Epithelial cell of proximal tubule (primary cell): Measurements from ENCODE around the gene TNRC6C. TPM values are rescaled to one million over a fixed set of nuclear protein-coding genes. Genes with fewer than 3 reads are reported as not detected.
A peak's percentile ranks its signal among the peaks of the same experiment; 100 is the strongest.

Experiments
- DNase-seq: peaks from one replicate; pipeline ENCODE4 v3.0.0-alpha.2; 2011; ENCODE audit warnings: low read depth
- H3K4me3 ChIP-seq: 2 replicates; pipeline ENCODE4 v1.5.1; 2011; ENCODE audit warnings: low read depth, mild to moderate bottlenecking, low read length
- CTCF ChIP-seq: conservative IDR thresholded peaks from 2 replicates; pipeline ENCODE4 v1.5.1; 2012; ENCODE audit warnings: low read depth, mild to moderate bottlenecking, low read length
- total RNA-seq: library from RNA; depleted of rRNA; stranded (reverse); fragments of >200 nt; gene quantifications from 2 replicates; pipeline ENCODE4 v1.2.3, GENCODE V29; 2015

Gene TNRC6C
- total RNA-seq, 1 donor from 2014 or later = 5.3 TPM

GRCh38 chr17:77957235-77957856 lies 1.2 kb upstream of the TNRC6C start:
- DNase-seq = no peak
- no peak for TF ChIP-seq CTCF
- peak overlapping the region; percentile 66 for H3K4me3 ChIP-seq

GRCh38 chr17:77958716-77959125 lies 218 bp downstream of the TNRC6C start:
- H3K4me3 ChIP-seq = peak overlapping the region; percentile 66
- TF ChIP-seq CTCF = no peak
- no peak for DNase-seq

DNA sequence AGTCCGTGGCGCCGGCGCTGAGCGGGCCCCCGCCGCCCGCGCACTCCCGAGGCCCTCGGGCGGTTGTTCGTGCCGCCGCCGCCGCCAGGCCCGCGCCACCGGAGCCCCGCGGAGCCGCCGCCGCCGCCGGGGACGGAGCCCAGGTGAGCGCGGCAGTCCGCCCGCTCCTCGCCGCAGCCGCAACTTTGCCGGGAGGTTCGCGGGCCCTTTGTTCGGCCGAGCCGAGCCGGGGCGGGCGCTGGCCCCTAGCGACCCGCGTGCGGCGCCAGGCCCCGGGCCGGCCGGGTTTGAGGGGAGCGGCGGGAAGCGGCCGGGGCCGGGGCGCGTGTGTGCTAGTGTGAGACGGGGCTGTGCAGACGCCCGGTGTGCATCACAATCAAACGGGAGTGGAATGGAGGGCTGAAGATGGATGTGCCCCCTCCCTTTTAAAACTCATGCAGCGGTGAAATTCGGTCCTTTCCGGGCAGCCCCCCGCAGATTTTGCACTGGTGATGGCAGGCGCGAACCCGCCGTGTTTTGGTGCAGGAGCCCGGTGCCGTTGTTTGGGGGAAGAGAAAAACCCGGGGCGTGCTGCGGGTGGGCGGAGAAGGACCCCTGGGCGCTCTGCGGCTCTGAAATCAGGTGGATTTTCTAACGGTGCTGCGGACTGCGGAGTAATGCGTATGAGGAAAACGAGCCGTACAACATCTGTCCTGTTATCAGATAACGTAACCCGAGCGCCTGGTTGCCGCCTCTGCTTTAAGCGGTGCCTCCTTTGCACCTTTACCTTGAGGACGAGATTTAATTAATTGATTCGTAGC lies 823 bp downstream of the TNRC6C start:
- TF ChIP-seq CTCF = no peak
- DNase-seq = no peak
- H3K4me3 ChIP-seq = peak overlapping the region; percentile 66

- H3K4me3 ChIP-seq = peak overlapping the region; percentile 61
- DNase-seq = no peak
- TF ChIP-seq CTCF = no peak
Measured at GRCh38 chr17:77959926-77960521, 1.5 kb downstream of the TNRC6C start.

DNA sequence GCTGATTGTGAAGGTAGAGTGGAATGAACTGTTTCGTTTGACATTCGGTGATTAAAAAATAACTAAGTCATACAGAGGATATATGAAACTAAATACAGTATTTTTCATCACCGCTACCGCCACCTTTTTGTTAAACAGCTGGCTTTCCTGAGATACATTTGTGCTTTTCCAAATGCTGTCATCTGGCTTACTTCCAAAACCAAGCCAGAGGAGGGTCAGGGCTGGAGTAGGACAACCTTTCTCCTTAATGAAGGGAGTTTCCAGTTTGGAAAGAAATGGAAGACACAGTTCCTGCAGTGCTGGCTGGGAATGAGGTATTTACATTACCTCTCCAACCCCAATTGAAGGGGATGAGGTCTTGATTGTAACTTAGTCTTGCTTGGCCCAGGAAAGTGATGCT lies 3.2 kb downstream of the TNRC6C start:
- no peak for TF ChIP-seq CTCF
- no peak overlapping the region for H3K4me3 ChIP-seq
- DNase-seq = no peak

GRCh38 chr17:77962348-77962747 lies 3.8 kb downstream of the TNRC6C start:
- no peak for TF ChIP-seq CTCF
- H3K4me3 ChIP-seq = no peak overlapping the region
- DNase-seq = no peak

DNA sequence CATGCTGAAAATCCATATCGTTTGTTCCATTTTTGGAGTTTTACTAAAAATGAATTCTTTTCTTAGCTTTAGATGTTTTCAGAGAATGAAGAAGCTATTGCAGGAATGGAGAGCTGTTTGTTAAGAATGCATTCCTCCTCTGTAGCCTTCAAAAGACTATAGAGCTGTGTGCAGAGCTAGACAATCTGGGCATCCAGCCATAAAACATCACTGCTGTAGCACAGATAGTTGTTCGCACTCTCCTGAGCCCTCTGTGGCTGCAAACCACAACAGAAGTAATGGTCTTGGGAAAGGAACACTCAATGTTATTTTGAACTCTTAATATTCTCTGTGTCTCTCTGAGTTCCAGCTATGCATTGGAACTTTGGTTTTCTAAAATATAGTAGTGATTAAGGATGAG lies 4.9 kb downstream of the TNRC6C start:
- DNase-seq = no peak
- no peak overlapping the region for H3K4me3 ChIP-seq
- no peak for TF ChIP-seq CTCF
